Measurements from ENCODE around the gene NKG7.

NKG7 gene

DNA sequence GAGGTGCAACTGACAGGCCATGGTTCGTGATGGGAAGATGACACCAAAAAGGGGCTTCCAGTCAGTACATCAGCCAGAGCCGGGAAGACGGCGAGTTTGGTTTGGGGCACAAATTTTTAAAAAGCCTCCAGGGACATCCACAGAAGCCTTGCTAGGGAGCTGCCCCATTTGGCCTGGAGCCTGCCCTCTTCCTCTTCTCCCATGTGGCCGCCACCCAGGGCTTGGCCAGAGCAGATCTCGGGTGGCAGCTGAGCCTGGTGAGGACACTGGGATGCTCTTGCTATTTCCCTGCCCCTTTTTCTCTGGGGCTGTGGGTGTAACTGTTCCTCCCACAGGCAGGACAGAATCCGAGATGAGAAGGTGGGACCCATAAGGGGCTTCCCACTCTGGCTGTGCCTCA lies 14.5 kb downstream of the NKG7 start:
- no peak for DNase-seq

DNA sequence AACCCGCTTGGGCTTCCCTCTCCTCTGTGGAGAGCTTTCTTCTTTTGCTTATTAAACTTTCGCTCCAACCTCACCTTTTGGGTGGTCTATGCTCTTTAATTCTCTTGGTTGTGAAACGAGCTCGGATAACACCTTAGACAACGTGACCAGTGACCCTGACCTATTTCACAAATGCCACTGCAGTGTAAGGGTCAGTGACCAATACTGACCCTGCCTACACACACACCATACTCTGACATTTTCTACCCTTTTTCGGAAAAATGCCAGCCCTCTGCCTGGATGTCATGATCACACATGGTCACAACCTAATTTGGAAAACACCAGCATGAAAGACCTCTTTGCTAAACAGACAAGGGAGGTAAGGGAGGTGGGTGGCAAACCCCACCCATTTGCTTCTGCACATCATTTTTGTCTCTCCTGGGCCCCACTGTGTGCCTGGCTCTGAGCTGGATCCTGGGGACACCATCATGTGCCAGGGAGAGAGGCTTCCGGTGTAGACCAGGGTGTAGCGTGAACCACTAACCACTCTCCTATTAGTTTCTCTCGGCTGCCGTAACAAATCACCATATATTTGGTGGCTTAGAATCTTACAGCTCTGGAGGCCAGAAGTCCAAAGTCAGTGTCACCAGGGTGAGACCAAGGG lies 16.2 kb downstream of the NKG7 start:
- no peak for DNase-seq

DNA sequence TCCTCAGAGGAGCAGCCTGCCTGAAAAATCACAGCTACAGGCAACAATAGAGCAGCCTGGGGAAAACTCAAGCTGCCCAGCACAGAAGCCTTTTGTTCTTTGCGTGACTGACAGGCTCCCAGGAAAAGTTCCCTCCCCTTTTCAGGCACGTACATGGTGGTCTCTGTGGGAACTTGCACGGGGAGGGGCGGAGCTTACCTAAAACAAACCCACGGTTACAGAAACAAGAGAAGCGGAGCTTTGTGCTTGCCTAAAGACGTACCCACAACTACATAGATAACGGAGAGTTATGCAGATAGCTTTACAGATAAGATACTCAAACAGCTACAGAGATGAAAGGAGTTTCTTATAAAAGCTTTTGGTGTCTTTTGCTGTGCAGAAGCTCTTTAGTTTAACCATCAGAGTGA lies 17.7 kb downstream of the NKG7 start:
- no peak for DNase-seq

DNA sequence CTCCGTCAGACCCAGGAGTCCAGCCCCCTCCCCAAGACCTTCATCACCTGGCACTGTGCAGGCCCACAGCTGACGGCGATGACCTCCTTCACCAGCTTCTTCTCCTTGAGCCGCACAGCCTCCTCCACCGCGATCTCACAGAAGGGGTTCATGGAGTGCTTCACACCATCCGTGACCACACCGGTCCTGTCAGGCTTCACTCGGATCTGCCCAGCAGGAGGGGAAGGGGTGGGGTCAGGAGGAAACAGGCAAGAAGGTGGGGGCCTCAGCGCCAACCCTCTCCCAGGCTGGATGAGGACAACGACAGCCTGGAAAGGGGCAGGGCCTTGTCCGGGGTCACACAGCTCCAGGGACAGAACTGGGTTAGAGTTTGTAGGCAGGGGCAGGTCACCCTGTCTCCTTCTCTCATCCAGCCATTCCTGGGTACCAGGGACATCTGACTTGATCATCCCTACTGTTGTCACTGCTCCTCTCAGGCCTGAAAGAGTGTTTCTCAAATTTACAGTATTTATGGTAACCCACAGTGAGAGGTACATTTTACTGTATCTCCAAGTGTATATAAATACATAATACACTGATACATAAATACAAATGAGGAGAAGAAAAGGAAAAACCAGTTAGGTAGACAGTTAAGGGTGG lies 18.2 kb downstream of the NKG7 start:
- no peak for DNase-seq

DNA sequence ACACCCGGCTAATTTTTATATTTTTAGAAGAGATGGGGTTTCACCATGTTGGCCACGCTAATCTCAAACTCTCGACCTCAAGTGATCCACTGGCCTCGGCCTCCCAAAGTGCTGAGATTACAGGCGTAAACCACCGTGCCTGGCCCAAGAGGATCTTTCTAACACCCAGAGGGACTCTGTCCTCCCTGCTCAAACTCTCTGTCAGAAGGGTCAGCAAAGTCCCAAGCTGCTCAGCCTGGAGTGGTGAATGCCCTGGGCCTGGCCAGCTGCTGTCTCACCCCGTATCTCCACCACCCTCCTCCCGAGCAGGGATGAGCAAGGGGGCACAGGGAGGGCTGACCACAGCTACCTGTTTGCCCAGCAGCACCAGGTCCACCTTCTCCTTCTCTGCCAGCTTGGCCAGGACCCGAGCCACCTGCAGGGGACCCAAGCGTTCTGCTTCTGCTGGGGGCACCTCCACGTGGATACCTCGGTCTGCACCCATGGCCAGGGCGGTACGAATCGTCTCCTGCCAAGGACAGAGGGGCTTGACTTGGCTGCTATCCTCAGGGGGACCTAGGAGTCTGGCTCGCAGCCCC lies 19.6 kb downstream of the NKG7 start:
- DNase-seq: no peak

DNA sequence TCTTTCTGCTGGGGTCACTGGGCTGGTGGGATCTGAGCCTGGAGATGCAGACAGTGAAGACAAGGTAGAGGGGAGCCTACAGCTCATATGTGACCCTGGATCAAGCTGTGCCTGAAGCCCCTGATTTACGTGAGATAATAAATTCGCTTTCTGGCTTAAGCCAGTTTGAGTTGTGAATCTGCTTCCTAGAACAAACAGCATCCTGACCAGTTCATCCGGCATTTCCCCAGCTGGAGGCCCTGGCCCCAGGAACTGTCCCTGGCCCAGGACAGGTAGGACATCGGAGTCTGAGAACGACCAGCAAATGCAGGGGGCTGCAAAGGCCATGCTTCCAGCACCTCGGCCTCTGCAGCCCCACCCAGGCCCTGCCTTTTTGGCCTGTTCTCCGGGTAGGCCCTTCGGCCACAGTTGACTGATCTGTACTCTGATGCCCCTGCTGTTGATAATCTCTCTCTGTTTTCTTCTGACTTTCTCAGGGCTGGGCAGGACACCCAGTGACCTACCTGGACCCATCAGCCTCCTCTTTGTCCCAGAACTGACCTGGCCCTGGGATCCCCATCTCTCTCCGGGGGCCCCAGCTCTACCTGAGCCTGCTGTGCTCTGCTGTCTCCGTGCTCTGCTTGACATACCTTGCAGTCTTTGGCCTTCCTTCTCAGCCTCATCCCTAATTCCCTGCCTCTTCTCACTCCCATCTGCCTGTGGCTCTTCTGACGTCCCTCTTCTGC lies 21.0 kb downstream of the NKG7 start:
- no peak for DNase-seq

DNA sequence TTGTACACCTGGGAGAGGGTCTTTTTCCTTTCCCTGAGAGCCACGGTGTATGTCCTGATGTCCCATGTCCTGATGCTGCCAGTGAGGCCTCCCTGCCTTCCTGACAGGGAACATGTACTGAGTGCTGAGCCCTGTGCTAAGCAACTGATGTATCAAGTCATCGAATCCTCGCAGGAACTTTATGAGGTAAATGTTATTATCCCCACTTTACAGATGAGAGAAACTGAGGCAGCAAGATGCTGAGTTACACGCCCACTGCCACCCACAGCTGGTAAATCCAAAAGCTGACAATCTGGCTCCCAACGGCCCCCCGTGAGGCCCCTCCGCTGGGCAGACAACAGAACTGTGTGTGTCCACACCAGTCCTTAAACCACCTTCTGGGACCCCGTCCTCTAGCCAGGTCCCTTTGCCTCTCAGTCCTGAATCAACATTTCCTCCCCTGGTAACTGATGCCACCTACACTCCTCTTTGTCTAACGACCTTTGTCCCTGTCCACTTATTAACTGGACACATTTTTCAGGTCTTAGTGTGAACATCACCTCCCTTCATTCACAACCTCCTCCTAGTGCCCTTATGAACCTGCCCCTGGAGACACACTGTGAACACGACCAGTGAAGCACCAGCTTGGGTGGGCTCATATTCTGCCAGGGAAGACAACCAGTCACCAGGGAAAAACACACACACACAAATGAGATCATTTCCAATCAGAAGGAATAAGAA lies 25.1 kb downstream of the NKG7 start:
- no peak for DNase-seq

DNA sequence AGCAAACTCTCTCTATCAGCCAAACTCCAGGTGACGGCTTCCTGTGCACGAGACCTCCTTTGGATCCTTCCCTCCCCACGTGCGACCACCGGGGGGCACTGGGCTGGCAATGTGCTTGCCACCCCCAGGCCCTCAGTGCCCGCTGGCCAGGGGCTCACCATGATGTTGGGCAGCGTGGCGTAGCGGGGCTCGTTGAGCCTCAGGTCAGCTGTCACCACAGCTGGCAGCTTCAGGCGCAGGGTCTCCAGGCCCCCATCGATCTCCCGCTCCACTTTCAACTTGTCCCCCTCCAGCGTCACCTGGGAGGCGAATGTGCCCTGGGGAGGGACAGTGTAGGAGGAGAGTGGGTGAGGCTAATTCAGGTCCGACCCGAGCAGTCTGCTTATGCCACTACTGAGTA lies 25.7 kb downstream of the NKG7 start:
- DNase-seq: no peak

DNA sequence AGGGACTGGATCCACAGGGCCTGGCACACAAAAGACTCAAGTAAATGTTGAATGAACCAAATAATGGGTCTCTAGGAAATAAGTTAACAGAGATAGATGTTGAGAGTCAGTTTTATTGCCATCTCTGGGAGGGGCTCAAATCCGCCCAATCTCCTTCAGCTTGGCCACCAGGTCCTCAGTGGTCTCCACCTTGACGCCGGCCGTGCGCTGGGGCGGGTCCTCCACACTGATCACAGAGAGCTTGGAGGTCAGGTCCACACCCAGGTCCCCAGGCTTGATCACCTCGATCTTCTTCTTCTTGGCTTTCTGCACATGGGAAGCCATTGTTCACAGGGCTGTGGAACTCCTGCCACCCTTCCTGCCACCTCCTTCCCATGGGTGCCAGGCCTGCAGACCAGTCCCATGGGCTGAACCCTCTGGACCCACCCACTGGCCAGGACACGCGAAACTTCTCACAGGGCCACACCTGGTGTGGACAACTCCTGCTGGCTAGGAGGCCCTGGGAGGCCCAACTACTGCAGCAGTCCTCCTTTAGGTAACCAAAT lies 27.3 kb downstream of the NKG7 start:
- no peak for DNase-seq

DNA sequence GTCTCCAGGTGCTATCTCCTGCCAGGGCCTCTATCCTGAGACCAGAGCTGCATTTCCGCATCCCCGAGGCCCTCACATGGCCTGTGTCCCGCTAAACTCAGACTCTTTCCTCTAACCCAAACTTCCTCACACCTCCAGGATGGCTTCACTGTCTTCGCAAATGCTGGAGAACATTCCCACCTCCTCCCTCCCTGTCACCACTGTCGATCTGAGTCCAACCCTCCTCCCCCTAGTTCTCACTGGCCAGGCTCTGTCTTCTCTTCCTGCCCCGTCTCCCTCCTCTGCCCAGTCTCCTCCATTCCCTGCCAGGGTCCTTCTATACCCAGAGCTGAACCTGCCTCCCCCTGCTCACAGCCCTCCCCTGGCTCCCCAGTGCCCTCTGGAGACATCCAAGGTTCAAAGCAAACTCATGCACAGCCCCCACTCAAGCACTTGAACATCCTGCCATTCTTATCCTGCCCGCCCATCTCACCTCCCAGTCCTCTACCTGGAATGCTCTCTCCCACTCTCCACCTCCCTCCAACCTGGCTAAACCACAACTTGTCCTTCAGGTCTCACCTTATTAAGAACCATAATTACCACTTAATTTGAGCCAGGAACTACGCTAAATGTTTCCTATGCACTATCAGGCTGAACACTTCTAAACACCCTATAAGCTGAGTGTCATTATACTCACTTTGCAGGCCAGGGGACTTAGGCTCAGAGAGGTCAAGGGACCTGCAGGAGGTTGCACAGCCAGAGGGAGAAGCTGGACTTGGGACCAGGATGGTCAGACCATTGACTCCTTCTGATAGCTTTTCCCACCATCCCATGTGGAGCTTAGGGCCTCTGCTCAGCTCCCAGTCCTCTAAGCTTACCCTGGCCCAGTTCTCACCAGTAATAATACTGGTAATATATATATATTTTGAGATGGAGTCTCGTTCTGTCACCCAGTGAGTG lies 29.6 kb downstream of the NKG7 start:
- DNase-seq: no peak

DNA sequence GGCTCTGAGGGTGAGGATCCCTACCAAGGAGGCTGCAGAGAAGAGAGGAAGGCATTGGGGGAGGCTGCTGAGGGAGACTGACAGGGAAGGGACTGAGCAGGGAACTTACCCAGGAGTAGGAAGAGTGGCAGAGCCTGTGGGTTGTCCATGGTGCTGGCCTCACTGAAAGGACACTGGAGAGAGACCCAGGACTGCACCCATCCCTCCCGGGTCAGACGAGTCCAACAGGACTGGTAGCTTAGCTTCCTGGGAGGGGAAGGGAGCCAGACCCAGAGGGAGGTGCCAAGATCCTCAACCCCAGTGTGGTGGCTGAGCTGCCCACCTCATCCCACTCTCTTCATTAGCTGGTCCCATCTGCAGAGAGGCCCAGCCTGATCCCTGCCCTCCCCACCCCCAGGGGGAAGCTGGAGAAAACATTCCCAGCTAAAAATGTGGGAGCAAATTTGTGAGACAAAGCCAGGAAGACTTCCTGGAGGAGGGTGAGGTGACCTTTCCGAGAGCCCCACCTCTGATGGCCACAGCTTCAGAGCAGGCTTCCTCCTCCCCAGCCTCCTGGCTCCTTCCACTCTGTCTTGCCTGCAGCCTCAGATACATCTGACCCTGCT lies 30.4 kb downstream of the NKG7 start, which contains the start of gene VSIG10L:
VSIG10L (minus strand) TSS at position 164 of the 605 bp plus-strand sequence; CDS start at position 149, 15 bp downstream.
- DNase-seq: no peak

DNA sequence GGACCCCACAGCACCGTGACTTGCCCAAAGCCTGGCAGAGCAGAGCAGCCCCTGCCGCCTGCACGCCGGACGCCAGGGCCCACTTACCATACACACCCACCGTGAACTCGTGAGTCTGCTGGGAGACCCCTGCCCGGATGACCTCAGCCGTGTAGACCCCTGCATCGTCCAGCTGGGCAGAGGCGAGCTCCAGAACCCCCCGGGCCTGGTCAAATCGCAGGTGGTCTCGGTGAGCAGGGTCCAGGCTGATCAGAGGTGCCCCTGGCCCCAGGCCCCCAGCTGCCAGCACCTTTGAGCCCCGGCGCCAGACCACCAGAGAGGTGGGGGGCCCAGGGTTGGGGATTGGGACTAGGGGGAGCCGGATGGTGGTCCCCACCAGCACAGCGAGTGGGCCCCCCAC lies 31.4 kb downstream of the NKG7 start:
- no peak for DNase-seq

DNA sequence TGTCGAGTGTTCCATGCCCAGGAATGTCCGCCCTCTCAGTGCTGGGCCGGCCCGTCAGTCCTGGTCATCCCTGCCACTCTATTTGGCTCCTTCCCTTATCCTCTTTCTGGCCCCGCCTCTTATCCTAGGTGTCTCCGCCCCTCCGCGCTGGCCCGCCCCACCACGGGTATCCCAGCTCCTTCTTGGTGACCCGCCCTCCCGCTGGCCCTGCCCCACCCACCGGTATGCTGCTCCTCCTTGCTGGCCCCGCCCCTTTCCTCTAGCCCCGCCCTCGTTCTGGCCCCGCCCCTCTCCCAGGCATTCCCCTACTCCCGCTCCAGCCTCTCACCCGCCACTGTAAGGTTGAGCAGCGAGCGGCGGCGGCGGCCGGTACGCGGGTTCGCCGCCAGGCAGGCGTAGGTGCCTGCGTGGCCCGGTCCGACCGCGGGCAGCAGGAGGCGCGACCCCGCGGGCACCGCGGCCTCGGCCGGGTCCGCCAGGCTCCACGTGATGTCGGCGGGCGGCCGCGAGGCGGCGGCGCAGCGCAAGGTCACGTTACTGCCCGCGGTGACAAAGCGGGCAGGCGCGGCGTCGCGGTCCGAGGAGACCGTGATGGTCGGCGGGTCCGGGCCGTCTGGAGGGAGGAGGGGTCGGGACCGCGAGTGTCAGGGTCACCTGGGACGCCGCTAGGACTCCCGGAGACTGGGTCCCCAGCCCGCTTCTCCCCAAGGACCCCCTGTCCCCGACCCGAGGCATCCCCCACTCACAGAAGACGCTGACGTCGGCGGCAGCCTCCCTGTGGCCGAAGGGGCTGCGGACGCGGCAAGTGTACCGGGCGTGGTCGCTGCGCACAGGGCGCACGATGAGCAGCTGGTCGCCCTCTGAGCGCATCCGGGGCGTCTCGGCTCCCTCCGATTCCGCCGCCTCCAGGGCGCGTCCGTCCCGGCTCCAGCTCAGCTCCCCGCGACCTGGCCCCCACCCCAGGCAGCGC lies 32.5 kb downstream of the NKG7 start:
- peak; percentile 94 for DNase-seq

DNA sequence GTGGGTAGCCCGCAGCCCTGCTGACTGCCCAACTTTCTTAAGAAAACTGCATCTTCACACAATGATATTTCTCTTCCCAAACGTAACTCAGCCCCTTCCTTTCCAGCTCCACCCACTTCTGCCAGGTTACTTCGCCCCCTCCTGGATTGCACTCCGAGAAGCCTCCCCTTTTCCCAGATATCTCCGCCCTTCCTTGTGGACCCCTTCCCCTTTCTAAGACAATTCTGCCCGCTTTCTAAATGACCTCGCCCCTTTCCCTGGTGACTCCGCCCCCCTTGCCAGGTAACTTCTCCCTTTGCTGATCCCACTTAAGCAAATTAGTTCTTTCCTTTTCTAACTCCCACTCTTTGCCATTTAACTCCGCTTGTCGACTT lies 33.2 kb downstream of the NKG7 start:
- DNase-seq: no peak

DNA sequence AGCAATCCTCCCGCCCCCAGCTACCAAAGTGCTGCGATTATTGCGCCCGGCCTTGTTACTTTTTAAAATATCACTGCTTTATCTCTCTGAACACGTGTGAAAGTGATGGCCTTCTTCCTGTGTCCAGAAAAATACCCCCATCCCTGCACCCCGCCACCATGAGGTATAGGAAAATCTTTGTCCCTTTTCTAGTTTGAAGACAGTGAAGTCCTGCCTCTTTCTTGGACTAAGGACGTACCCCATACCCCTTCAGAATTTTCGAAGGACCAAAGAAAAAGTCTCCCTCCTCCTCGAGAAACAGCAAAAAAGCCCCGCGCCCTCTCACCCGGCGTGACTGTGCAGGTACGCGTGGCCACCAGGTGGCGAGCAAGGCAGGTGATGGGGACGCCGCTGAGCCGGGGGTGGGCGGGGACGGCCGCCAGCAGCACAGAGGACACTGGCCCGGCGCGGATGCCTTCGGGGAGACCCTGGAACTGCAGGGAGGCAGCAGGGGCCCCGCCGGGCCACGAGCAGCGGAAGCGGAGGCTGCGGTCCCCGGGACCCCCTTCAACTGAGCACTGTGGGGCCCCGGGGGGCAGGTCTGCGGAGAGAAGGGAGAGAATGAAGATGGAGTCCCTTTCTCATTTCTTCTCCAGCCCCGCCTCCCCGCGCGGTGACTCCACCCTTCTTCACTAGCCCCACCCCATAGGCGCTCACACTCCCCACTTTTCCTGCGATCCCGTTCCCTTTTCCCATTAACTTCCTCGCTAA lies 33.7 kb downstream of the NKG7 start:
- peak; percentile 89 for DNase-seq

DNA sequence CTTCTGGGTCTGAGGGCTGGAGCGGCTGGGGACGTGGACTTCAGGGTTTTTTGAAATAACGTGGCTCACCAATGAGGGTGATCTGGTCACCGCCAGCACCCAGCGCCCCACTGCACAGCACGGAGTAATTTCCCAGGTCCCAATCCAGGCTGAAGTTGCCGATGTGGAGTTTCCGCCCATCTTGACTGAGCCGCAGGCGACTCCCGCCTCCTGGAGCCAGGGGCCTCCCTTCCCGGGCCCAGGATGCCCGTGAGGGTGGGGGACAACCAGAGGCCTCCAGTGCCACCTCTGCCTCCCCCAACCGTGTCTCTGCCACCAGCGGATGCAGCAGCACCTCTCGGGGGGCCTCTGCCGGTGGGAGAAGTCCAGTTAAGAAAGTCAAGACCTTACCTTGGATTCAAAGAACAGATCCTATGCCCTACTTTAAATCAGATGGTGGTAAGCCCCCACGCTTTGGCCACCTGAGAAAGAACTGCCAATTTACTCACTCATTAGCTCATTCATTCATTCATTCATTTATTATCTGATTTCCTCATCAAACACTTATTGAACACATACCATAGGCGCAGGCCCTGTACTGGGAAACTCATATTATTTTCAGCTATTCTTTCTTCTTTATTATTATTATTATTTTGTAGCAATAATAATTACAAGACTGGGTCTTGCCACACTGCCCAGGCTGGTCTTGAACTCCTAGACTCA lies 34.4 kb downstream of the NKG7 start:
- DNase-seq: no peak

DNA sequence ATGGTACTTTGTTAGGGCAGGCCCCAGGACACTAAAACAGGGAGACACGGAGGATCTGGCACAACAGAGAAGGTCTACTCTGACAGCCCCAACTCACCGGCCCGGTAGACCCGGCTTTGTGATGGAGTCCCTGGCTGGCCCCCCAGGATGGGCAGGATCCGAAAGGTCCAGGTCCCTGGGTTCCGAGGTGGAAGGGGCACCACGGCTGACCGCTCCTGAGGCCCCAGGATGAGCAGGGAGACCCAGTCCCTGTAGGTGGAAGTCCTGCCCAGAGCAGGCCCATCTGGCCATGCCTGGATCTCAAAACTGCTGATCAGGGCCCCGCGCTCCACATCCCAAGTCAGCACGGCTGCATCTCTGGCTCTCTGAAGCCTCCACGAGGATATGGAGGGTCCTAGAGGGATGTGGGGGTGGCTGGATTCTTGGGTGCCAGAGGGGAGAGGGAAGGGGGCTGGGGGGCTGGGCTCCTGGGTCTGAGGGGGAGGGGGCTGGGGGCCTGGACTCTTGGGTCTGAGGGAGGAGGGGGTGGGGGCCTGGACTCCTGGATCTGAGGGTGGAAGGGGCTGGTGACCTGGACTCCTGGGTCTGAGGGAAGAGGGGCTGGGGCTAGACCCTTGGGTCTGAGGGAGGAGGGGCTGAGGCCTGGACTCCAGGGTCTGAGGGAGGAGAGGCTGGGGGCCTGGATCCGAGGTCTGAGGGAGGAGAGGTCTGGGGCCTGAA lies 35.2 kb downstream of the NKG7 start:
- DNase-seq: no peak
